ENCODE measurements around the gene REXO1. TPM values are rescaled to one million over a fixed set of nuclear protein-coding genes. Genes with fewer than 3 reads are reported as not detected.

Gene REXO1
- total RNA-seq, 1 experiment from 2014 or later: 52.1 TPM

GRCh38 chr19:1811472-1811894, 36.8 kb downstream of the REXO1 start:
- ChIA-PET CTCF (no interaction called here), POLR2A (no interaction called here)
- Histone ChIP-seq H3K4me1 (ENCODE audit: control insufficient read depth, insufficient read depth, low read length) (peaks cover 16% of the 10 kb centered on the region; the same call in 1 of the 2 replicates), H3K4me3 (ENCODE audit: low read depth in 2 of 2, low read length in 2 of 2) (peak overlapping the region; percentile 57 to 70), H3K27me3 (ENCODE audit: control insufficient read depth, insufficient read depth, low read length) (no peaks in the 10 kb centered on the region), H3K27ac (ENCODE audit: low read length) (peak overlapping the region; percentile 88), H3K36me3 (ENCODE audit: control insufficient read depth, insufficient read depth, low read length) (no peaks in the 10 kb centered on the region), H3K9me3 (ENCODE audit: control insufficient read depth, insufficient read depth, low read depth, low read length) (no peaks in the 10 kb centered on the region)
- TF ChIP-seq POLR2AphosphoS5 (IDR thresholded peaks at IDR 0.05; ENCODE audit: low read depth, low read length): peak; percentile 22; the same call in 1 of the 2 replicates
- no peak for TF ChIP-seq TCF7L2 (IDR thresholded peaks at IDR 0.05; ENCODE audit: low read depth, low read length)
- no peak for TF ChIP-seq SIN3A (IDR thresholded peaks at IDR 0.05; ENCODE audit: borderline replicate concordance, insufficient read depth, low read depth, low read length)
- TF ChIP-seq CTCF (IDR thresholded peaks at IDR 0.05): no peak
- TF ChIP-seq, protein P1, sequence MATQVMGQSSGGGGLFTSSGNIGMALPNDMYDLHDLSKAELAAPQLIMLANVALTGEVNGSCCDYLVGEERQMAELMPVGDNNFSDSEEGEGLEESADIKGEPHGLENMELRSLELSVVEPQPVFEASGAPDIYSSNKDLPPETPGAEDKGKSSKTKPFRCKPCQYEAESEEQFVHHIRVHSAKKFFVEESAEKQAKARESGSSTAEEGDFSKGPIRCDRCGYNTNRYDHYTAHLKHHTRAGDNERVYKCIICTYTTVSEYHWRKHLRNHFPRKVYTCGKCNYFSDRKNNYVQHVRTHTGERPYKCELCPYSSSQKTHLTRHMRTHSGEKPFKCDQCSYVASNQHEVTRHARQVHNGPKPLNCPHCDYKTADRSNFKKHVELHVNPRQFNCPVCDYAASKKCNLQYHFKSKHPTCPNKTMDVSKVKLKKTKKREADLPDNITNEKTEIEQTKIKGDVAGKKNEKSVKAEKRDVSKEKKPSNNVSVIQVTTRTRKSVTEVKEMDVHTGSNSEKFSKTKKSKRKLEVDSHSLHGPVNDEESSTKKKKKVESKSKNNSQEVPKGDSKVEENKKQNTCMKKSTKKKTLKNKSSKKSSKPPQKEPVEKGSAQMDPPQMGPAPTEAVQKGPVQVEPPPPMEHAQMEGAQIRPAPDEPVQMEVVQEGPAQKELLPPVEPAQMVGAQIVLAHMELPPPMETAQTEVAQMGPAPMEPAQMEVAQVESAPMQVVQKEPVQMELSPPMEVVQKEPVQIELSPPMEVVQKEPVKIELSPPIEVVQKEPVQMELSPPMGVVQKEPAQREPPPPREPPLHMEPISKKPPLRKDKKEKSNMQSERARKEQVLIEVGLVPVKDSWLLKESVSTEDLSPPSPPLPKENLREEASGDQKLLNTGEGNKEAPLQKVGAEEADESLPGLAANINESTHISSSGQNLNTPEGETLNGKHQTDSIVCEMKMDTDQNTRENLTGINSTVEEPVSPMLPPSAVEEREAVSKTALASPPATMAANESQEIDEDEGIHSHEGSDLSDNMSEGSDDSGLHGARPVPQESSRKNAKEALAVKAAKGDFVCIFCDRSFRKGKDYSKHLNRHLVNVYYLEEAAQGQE (IDR thresholded peaks at IDR 0.05; ENCODE audit: insufficient read depth in 1 of 2, low read depth in 2 of 2, low read length in 1 of 2): no peak
- in situ Hi-C loops (cut with HindIII; ENCODE audit: low pct_unique_long_range_greater_than_20kb, low sequenced_read_pairs) (no loop called here), intact Hi-C loops (cut with micrococcal nuclease; ENCODE audit: unreplicated experiment) (no loop called here)
- ATAC-seq: peak; percentile 62
- BruUV-seq (replicated peaks): no TSS peak
- no peak for DNase-seq (ENCODE audit: low read depth, low spot score)

GRCh38 chr19:1810439-1811160, 37.7 kb downstream of the REXO1 start:
- ChIA-PET CTCF (no interaction called here), POLR2A (no interaction called here)
- Histone ChIP-seq H3K27me3 (ENCODE audit: control insufficient read depth, insufficient read depth, low read length) (no peaks in the 10 kb centered on the region), H3K4me1 (ENCODE audit: control insufficient read depth, insufficient read depth, low read length) (peaks cover 16% of the 10 kb centered on the region; the same call in 1 of the 2 replicates), H3K36me3 (ENCODE audit: control insufficient read depth, insufficient read depth, low read length) (no peaks in the 10 kb centered on the region), H3K27ac (ENCODE audit: low read length) (peak overlapping the region; percentile 88), H3K9me3 (ENCODE audit: control insufficient read depth, insufficient read depth, low read depth, low read length) (no peaks in the 10 kb centered on the region), H3K4me3 (ENCODE audit: low read depth in 2 of 2, low read length in 2 of 2) (peak overlapping the region; percentile 57 to 70)
- intact Hi-C loops (cut with micrococcal nuclease; ENCODE audit: unreplicated experiment): no loop called here
- in situ Hi-C loops (cut with HindIII; ENCODE audit: low pct_unique_long_range_greater_than_20kb, low sequenced_read_pairs): no loop called here
- DNase-seq (ENCODE audit: low read depth, low spot score) (no peak), ATAC-seq (no peak)
- TSS peak; percentile 69 for BruUV-seq (replicated peaks)
- TF ChIP-seq SIN3A (IDR thresholded peaks at IDR 0.05; ENCODE audit: borderline replicate concordance, insufficient read depth, low read depth, low read length): no peak
- TF ChIP-seq, protein P1 (IDR thresholded peaks at IDR 0.05; ENCODE audit: insufficient read depth in 1 of 2, low read depth in 2 of 2, low read length in 1 of 2): no peak

Measured in Panc1 (cell line).